HL-60 (cell line): ENCODE results near the gene CCDC192.

Experiments
- DNase-seq, 2 experiments: peaks; one replicate each; pipeline ENCODE4 v3.0.0-alpha.2; 2010 to 2020; ENCODE audit warnings: low read depth in 1 of 2, low spot score in 1 of 2
- H3K27ac ChIP-seq: fragments of 250-450 bp; sonication (Bioruptor Pico); replicated peaks from 2 replicates; pipeline ENCODE4 v1.5.1; 2020; ENCODE audit warnings: mild to moderate bottlenecking, moderate library complexity
- H3K27me3 ChIP-seq: fragments of 250-450 bp; sonication (Bioruptor Pico); 2 replicates; pipeline ENCODE4 v1.5.1; 2021; ENCODE audit warnings: mild to moderate bottlenecking, moderate library complexity; ENCODE audit not compliant: insufficient read depth, poor library complexity, severe bottlenecking
- H3K4me3 ChIP-seq: replicated peaks from 2 replicates; pipeline ENCODE4 v1.5.1; 2011; ENCODE audit warnings: mild to moderate bottlenecking, control low read depth, low read length; ENCODE audit not compliant: insufficient read depth
- GABPA ChIP-seq: IDR thresholded peaks from 2 replicates; pipeline ENCODE4 v1.6.1; 2012; ENCODE audit warnings: low read depth
- POLR2AphosphoS5 ChIP-seq: IDR thresholded peaks from 2 replicates; pipeline ENCODE4 v1.6.1; 2012; ENCODE audit warnings: low read depth
- SPI1 ChIP-seq: IDR thresholded peaks from 2 replicates; pipeline ENCODE4 v1.6.1; 2012; ENCODE audit warnings: low read depth, mild to moderate bottlenecking, borderline replicate concordance
- TF ChIP-seq, protein P1 (sequence below): IDR thresholded peaks from one replicate; pipeline ENCODE4 v1.5.1; 2011; ENCODE audit warnings: low read length, control low read depth, inconsistent platforms; ENCODE audit not compliant: insufficient read depth
- TF ChIP-seq, protein P2 (sequence below): IDR thresholded peaks from 2 replicates; pipeline ENCODE4 v1.6.1; 2012; ENCODE audit warnings: low read depth; ENCODE audit not compliant: insufficient replicate concordance

The CCDC192 gene

DNA sequence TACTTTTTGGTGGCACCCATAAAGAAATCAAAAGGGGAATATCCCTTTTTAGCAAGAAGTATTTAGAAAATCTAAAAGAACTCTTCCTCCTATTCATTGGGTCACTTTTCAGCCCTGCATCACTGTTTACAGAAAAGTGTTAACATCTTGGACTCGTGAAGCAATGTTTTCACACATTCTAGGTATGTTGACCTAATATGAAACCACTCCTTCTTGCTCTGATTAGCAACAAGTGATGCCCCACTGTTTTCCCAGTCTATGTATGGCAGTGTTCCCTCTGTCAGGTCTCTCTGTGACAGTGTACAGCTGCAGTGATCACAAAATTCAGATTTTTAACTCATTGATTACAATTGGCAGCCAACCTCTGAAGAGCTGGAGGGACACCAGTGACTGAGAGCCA lies 232.2 kb downstream of the CCDC192 start:
- Histone ChIP-seq H3K27me3 (no peaks in the 10 kb centered on the region), H3K4me3 (no peak overlapping the region), H3K27ac (no peak overlapping the region)
- TF ChIP-seq SPI1 (no peak), GABPA (no peak), POLR2AphosphoS5 (no peak)
- TF ChIP-seq, protein P1, sequence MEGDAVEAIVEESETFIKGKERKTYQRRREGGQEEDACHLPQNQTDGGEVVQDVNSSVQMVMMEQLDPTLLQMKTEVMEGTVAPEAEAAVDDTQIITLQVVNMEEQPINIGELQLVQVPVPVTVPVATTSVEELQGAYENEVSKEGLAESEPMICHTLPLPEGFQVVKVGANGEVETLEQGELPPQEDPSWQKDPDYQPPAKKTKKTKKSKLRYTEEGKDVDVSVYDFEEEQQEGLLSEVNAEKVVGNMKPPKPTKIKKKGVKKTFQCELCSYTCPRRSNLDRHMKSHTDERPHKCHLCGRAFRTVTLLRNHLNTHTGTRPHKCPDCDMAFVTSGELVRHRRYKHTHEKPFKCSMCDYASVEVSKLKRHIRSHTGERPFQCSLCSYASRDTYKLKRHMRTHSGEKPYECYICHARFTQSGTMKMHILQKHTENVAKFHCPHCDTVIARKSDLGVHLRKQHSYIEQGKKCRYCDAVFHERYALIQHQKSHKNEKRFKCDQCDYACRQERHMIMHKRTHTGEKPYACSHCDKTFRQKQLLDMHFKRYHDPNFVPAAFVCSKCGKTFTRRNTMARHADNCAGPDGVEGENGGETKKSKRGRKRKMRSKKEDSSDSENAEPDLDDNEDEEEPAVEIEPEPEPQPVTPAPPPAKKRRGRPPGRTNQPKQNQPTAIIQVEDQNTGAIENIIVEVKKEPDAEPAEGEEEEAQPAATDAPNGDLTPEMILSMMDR, result no peak
- TF ChIP-seq, protein P2, sequence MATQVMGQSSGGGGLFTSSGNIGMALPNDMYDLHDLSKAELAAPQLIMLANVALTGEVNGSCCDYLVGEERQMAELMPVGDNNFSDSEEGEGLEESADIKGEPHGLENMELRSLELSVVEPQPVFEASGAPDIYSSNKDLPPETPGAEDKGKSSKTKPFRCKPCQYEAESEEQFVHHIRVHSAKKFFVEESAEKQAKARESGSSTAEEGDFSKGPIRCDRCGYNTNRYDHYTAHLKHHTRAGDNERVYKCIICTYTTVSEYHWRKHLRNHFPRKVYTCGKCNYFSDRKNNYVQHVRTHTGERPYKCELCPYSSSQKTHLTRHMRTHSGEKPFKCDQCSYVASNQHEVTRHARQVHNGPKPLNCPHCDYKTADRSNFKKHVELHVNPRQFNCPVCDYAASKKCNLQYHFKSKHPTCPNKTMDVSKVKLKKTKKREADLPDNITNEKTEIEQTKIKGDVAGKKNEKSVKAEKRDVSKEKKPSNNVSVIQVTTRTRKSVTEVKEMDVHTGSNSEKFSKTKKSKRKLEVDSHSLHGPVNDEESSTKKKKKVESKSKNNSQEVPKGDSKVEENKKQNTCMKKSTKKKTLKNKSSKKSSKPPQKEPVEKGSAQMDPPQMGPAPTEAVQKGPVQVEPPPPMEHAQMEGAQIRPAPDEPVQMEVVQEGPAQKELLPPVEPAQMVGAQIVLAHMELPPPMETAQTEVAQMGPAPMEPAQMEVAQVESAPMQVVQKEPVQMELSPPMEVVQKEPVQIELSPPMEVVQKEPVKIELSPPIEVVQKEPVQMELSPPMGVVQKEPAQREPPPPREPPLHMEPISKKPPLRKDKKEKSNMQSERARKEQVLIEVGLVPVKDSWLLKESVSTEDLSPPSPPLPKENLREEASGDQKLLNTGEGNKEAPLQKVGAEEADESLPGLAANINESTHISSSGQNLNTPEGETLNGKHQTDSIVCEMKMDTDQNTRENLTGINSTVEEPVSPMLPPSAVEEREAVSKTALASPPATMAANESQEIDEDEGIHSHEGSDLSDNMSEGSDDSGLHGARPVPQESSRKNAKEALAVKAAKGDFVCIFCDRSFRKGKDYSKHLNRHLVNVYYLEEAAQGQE, result no peak
- no peak for DNase-seq

DNA sequence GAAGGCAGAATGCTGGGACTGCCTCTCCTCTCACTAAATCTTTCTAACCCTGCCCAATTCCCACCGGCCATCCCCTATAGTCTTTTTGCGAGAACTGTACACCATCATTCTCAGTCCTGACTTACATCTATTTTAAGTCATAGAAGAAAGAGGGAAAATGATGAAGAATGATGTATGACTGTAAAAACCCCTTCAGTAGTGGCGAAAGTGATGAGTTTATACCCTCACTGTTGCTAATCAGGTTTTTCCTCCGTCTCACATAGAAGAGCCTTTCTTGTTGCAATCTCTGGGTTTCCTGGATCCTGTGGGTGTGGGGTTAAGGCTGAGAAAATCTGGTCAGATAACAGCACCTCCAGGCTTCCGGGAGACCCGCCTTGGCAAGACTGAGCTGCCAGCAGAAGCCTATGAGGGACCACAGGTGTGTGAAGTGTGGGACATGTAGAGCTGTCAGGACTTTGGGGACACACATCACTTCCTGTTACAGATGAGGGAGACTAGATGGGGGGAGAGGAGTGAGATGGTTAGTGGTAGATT lies 233.3 kb downstream of the CCDC192 start:
- Histone ChIP-seq H3K27me3 (no peaks in the 10 kb centered on the region), H3K4me3 (no peak overlapping the region), H3K27ac (no peak overlapping the region)
- no peak for DNase-seq
- TF ChIP-seq GABPA, result no peak
- TF ChIP-seq, protein P2, result no peak
- TF ChIP-seq SPI1, result no peak
- TF ChIP-seq, protein P1, result no peak
- TF ChIP-seq POLR2AphosphoS5, result no peak

DNA sequence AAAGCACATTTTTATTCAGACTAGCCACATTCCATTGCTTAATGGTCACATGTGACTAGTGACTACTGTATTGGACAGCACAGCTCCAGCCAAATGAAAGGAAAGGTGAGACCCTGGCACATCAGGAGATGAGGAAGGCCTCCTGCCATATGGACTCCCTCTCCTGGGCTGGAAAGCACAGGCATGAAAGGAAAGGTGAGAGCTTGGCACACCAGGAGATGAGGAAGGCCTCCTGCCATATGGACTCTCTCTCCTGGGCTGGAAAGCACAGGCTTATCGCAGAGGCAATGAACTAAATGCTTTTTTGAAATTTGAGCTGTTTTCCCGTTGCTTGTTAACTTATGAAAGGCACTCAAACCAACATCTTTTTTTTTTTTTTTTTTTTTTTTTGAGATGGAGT lies 235.6 kb downstream of the CCDC192 start:
- no peaks in the 10 kb centered on the region for H3K27me3 ChIP-seq
- DNase-seq, result no peak
- H3K27ac ChIP-seq, result no peak overlapping the region
- H3K4me3 ChIP-seq, result no peak overlapping the region
- TF ChIP-seq POLR2AphosphoS5 (no peak), GABPA (no peak), SPI1 (no peak)
- TF ChIP-seq, protein P2, result no peak
- TF ChIP-seq, protein P1, result no peak
